H9 (cell line): ENCODE results near the gene PI16. TPM values are rescaled to one million over a fixed set of nuclear protein-coding genes. Genes with fewer than 3 reads are reported as not detected.

Experiments used
- DNase-seq: peaks from one replicate; pipeline ENCODE4 v3.0.0-alpha.2; 2017
- H2AFZ ChIP-seq: one replicate; pipeline ENCODE4 v1.6.1; 2013; ENCODE audit warnings: mild to moderate bottlenecking, low read length, control low read depth, moderate library complexity
- H2AK5ac ChIP-seq: 2 replicates; pipeline ENCODE4 v1.6.1; 2013; ENCODE audit warnings: low read length, control low read depth, mixed read lengths; ENCODE audit not compliant: insufficient read length
- H2BK120ac ChIP-seq: one replicate; pipeline ENCODE4 v1.6.1; 2013; ENCODE audit warnings: low read depth, mild to moderate bottlenecking, low read length, control low read depth, inconsistent platforms; ENCODE audit not compliant: poor library complexity, severe bottlenecking
- H2BK12ac ChIP-seq: 2 replicates; pipeline ENCODE4 v1.6.1; 2013; ENCODE audit warnings: low read length, control low read depth, mixed read lengths, low read depth; ENCODE audit not compliant: insufficient read length
- H2BK15ac ChIP-seq: 2 replicates; pipeline ENCODE4 v1.6.1; 2013; ENCODE audit warnings: low read depth, low read length, control low read depth
- H2BK20ac ChIP-seq: one replicate; pipeline ENCODE4 v1.6.1; 2013; ENCODE audit warnings: low read depth, mild to moderate bottlenecking, low read length, control low read depth, inconsistent platforms; ENCODE audit not compliant: poor library complexity, severe bottlenecking
- H2BK5ac ChIP-seq: 2 replicates; pipeline ENCODE4 v1.6.1; 2013; ENCODE audit warnings: low read length, control low read depth, mixed read lengths; ENCODE audit not compliant: insufficient read length
- H3K14ac ChIP-seq: 2 replicates; pipeline ENCODE4 v1.6.1; 2013; ENCODE audit warnings: low read length, control low read depth; ENCODE audit not compliant: insufficient read depth
- H3K18ac ChIP-seq: 2 replicates; pipeline ENCODE4 v1.6.1; 2013; ENCODE audit warnings: low read depth, mild to moderate bottlenecking, mixed read lengths, low read length, control low read depth; ENCODE audit not compliant: insufficient read length
- H3K23ac ChIP-seq: 2 replicates; pipeline ENCODE4 v1.6.1; 2013; ENCODE audit warnings: low read length, control low read depth, mixed read lengths, low read depth; ENCODE audit not compliant: insufficient read length
- H3K23me2 ChIP-seq: 2 replicates; pipeline ENCODE4 v1.6.1; 2013; ENCODE audit warnings: low read depth, mild to moderate bottlenecking, mixed read lengths, low read length, control low read depth; ENCODE audit not compliant: insufficient read length, poor library complexity, severe bottlenecking
- H3K27ac ChIP-seq: 2 replicates; pipeline ENCODE4 v1.5.1; 2013; ENCODE audit warnings: low read length, control low read depth, mixed read lengths, low read depth; ENCODE audit not compliant: insufficient read length
- H3K27me3 ChIP-seq: 2 replicates; pipeline ENCODE4 v1.6.1; 2013; ENCODE audit warnings: low read length, control low read depth, inconsistent platforms; ENCODE audit not compliant: insufficient read depth
- H3K4ac ChIP-seq: 2 replicates; pipeline ENCODE4 v1.6.1; 2013; ENCODE audit warnings: low read depth, mild to moderate bottlenecking, control low read depth, inconsistent platforms, low read length, moderate library complexity
- H3K4me1 ChIP-seq: 2 replicates; pipeline ENCODE4 v1.6.1; 2013; ENCODE audit warnings: low read length, control low read depth, inconsistent platforms; ENCODE audit not compliant: insufficient read depth
- H3K4me2 ChIP-seq: 2 replicates; pipeline ENCODE4 v1.6.1; 2013; ENCODE audit warnings: low read length, control low read depth, mixed read lengths; ENCODE audit not compliant: insufficient read length, insufficient read depth
- H3K56ac ChIP-seq: 2 replicates; pipeline ENCODE4 v1.6.1; 2013; ENCODE audit warnings: low read depth, mild to moderate bottlenecking, mixed read lengths, low read length, control low read depth; ENCODE audit not compliant: insufficient read length
- H3K79me1 ChIP-seq: 2 replicates; pipeline ENCODE4 v1.6.1; 2013; ENCODE audit warnings: low read depth, mild to moderate bottlenecking, moderate library complexity, low read length, control low read depth, inconsistent platforms; ENCODE audit not compliant: insufficient read depth, poor library complexity, severe bottlenecking
- H3K79me2 ChIP-seq: 2 replicates; pipeline ENCODE4 v1.6.1; 2013; ENCODE audit warnings: low read length, control low read depth, inconsistent platforms; ENCODE audit not compliant: insufficient read depth
- H3K9ac ChIP-seq: 2 replicates; pipeline ENCODE4 v1.6.1; 2013; ENCODE audit warnings: low read length, control low read depth, mixed read lengths; ENCODE audit not compliant: insufficient read length; ENCODE audit errors: extremely low read depth
- H3K9me3 ChIP-seq: one replicate; pipeline ENCODE4 v1.6.1; 2013; ENCODE audit warnings: low read depth, low read length, inconsistent platforms; ENCODE audit not compliant: control insufficient read depth
- H3T11ph ChIP-seq: one replicate; pipeline ENCODE4 v1.6.1; 2013; ENCODE audit warnings: mild to moderate bottlenecking, low read length, control low read depth, inconsistent platforms
- H4K20me1 ChIP-seq: one replicate; pipeline ENCODE4 v1.6.1; 2013; ENCODE audit not compliant: control insufficient read depth, insufficient read length, insufficient read depth
- H4K5ac ChIP-seq: 2 replicates; pipeline ENCODE4 v1.6.1; 2013; ENCODE audit warnings: low read depth, mild to moderate bottlenecking, mixed read lengths, low read length, control low read depth; ENCODE audit not compliant: insufficient read length
- H4K8ac ChIP-seq: replicated peaks from 2 replicates; pipeline ENCODE4 v1.6.1; 2013; ENCODE audit warnings: low read length, control low read depth, mixed read lengths, low read depth; ENCODE audit not compliant: insufficient read length
- H4K91ac ChIP-seq: 2 replicates; pipeline ENCODE4 v1.6.1; 2013; ENCODE audit warnings: low read depth, mild to moderate bottlenecking, moderate library complexity, mixed read lengths, low read length, control low read depth; ENCODE audit not compliant: insufficient read length
- H3K27ac Mint-ChIP-seq, 3 experiments: 2 replicates in 2 of 3; 3 replicates in 1 of 3; pipeline ENCODE4 v1.8.0; 2020 to 2021; ENCODE audit warnings: mixed read lengths in 3 of 3, mild to moderate bottlenecking in 1 of 3, moderate library complexity in 1 of 3
- H3K27me3 Mint-ChIP-seq: 2 replicates; pipeline ENCODE4 v1.8.0; 2021; ENCODE audit warnings: low read depth, mild to moderate bottlenecking, moderate library complexity, mixed read lengths
- H3K36me3 Mint-ChIP-seq, 3 experiments: 2 replicates in 2 of 3; 3 replicates in 1 of 3; pipeline ENCODE4 v1.8.0; 2020 to 2021; ENCODE audit warnings: low read depth in 3 of 3, mixed read lengths in 3 of 3; ENCODE audit not compliant: insufficient read depth in 1 of 3
- H3K4me1 Mint-ChIP-seq, 2 experiments: 2 replicates each; pipeline ENCODE4 v1.8.0; 2020; ENCODE audit warnings: mixed read lengths in 2 of 2
- H3K4me3 Mint-ChIP-seq, 2 experiments: 2 replicates in 1 of 2; 3 replicates in 1 of 2; pipeline ENCODE4 v1.8.0; 2020 to 2021; ENCODE audit warnings: mild to moderate bottlenecking in 2 of 2, mixed read lengths in 2 of 2, moderate library complexity in 1 of 2
- H3K9me3 Mint-ChIP-seq, 2 experiments: 2 replicates in 1 of 2; 3 replicates in 1 of 2; pipeline ENCODE4 v1.8.0; 2020; ENCODE audit warnings: mild to moderate bottlenecking in 2 of 2, mixed read lengths in 2 of 2, moderate library complexity in 1 of 2
- WGBS: extraction: QIAGEN DNeasy Blood & Tissue Kit; methylation state at CpG from one replicate; pipeline ENCODE4 v1.1.7; 2013; ENCODE audit warnings: missing lambda C conversion rate, low lambda C conversion rate, mixed read lengths; ENCODE audit not compliant: insufficient read length; ENCODE audit errors: extremely low coverage; 5-methylcytosine and 5-hydroxymethylcytosine counted together
- total RNA-seq: library from RNA; stranded (reverse); gene quantifications from 2 replicates; pipeline ENCODE4 v1.2.1, GENCODE V29; 2021
- TF ChIP-seq, protein P1 (sequence below): fragments of 200-600 bp; sonication (generic); conservative IDR thresholded peaks from 3 replicates; pipeline ENCODE4 v1.8.0; 2021; ENCODE audit warnings: antibody characterized with exemption, mild to moderate bottlenecking

Gene PI16
- total RNA-seq, 1 experiment from 2014 or later: not detected

DNA sequence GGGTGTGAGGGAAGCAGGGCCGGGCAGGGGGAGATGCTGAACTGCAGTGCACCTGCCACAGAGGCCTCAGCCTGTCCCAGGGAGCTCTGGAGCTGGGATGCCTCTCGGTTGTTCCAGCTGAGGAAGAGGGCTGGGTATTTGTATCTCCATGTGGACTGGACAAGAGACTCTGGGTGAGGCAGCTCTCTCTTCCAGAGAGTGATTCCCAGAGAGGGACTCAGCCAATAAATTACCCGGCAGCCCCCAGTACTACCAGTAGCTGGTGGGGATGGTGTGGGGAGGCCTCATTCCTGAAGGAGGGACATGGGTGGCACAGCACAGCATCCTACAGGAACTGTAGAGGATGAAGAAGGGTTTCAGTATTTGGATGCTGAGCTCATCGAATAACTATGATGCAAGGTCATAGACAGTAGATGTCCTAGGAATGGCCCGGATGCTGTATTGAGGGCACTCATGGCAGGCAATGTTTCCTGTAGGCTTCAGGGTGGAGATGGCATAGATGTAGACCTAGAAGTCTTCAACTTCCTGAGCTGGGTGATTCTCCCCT is 52.3 kb downstream of the PI16 start:
- H3K23me2 ChIP-seq: no peaks in the 10 kb centered on the region
- H2BK12ac ChIP-seq: no peak overlapping the region
- no peaks in the 10 kb centered on the region for H3K79me1 ChIP-seq
- H3T11ph ChIP-seq: no peak overlapping the region
- no peak overlapping the region for H3K4me2 ChIP-seq
- no peak overlapping the region for H3K14ac ChIP-seq
- TF ChIP-seq, protein P1, sequence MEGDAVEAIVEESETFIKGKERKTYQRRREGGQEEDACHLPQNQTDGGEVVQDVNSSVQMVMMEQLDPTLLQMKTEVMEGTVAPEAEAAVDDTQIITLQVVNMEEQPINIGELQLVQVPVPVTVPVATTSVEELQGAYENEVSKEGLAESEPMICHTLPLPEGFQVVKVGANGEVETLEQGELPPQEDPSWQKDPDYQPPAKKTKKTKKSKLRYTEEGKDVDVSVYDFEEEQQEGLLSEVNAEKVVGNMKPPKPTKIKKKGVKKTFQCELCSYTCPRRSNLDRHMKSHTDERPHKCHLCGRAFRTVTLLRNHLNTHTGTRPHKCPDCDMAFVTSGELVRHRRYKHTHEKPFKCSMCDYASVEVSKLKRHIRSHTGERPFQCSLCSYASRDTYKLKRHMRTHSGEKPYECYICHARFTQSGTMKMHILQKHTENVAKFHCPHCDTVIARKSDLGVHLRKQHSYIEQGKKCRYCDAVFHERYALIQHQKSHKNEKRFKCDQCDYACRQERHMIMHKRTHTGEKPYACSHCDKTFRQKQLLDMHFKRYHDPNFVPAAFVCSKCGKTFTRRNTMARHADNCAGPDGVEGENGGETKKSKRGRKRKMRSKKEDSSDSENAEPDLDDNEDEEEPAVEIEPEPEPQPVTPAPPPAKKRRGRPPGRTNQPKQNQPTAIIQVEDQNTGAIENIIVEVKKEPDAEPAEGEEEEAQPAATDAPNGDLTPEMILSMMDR: no peak
- H3K27ac ChIP-seq: no peak overlapping the region
- Mint-ChIP-seq H3K4me3 (no peak overlapping the region), H3K27me3 (peaks cover 2% of the 10 kb centered on the region; the same call in 1 of the 2 replicates), H3K9me3 (peaks cover 0 to 4% of the 10 kb centered on the region in 2 experiments; a peak in 2 of 5 replicates), H3K27ac (no peak overlapping the region; a peak in 1 of 7 replicates), H3K36me3 (no peaks in the 10 kb centered on the region), H3K4me1 (no peaks in the 10 kb centered on the region)
- H3K4me1 ChIP-seq: no peaks in the 10 kb centered on the region
- no peak overlapping the region for H4K5ac ChIP-seq
- H4K20me1 ChIP-seq: no peaks in the 10 kb centered on the region
- H2BK15ac ChIP-seq: no peak overlapping the region
- no peak for DNase-seq
- H3K18ac ChIP-seq: no peak overlapping the region
- no peak overlapping the region for H3K56ac ChIP-seq
- no peak overlapping the region for H2BK20ac ChIP-seq
- H2BK5ac ChIP-seq: no peak overlapping the region
- H3K9me3 ChIP-seq: no peaks in the 10 kb centered on the region
- no peak overlapping the region for H3K23ac ChIP-seq
- no peak overlapping the region for H3K9ac ChIP-seq
- H4K91ac ChIP-seq: no peak overlapping the region
- no peaks in the 10 kb centered on the region for H3K27me3 ChIP-seq
- H2BK120ac ChIP-seq: no peak overlapping the region
- H3K4ac ChIP-seq: no peak overlapping the region
- no peak overlapping the region for H2AK5ac ChIP-seq
- no peaks in the 10 kb centered on the region for H3K79me2 ChIP-seq
- no CpG with 5 or more reads among the region's 5 CpGs for WGBS
- no peak overlapping the region for H4K8ac ChIP-seq
- H2AFZ ChIP-seq: no peak overlapping the region
